A549 (cell line): ENCODE results near the gene TBC1D20. TPM values are rescaled to one million over a fixed set of nuclear protein-coding genes. Genes with fewer than 3 reads are reported as not detected.

Experiments
- ATAC-seq, 2 experiments: fragments of 200-7000 bp in 1 of 2; fragments of >200 bp in 1 of 2; cut with Nextera tagmentation in 1 of 2; cut with Tn5 transposase in 1 of 2; 3 replicates each; pipeline versions ENCODE4 v1.8.0 to v1.9.1; 2018 to 2020; ENCODE audit warnings: mild to moderate bottlenecking in 1 of 2, moderate library complexity in 1 of 2
- CTCF ChIA-PET: fragments of 300-600 bp; sonication (Branson Sonifier 250); formaldehyde crosslinking; extraction: SDS; loops from one replicate; lab custom pipeline; 2021; ENCODE audit warnings: antibody characterized with exemption, inconsistent platforms; lab: Yijun Ruan, JAX
- POLR2A ChIA-PET: fragments of 350-600 bp; formaldehyde crosslinking; extraction: SDS; loops from one replicate; lab custom pipeline; 2021; ENCODE audit warnings: antibody characterized with exemption, inconsistent platforms; lab: Yijun Ruan, JAX
- DNase-seq, 2 experiments: peaks; one replicate each; pipeline versions ENCODE4 v3.0.0 to v3.0.0-alpha.2; 2011 to 2016; ENCODE audit warnings: low read depth in 1 of 2, low spot score in 1 of 2
- FAIRE-seq: peaks from 2 replicates; lab custom pipeline; 2011; peaks lifted over from hg19 to GRCh38; lab: Jason Lieb, UNC
- H3K27ac ChIP-seq, 2 experiments: fragments of >200 bp; sonication (Bioruptor Twin); formaldehyde crosslinking; 3 replicates each; pipeline ENCODE4 v1.5.1; 2016 to 2017
- H3K4me1 ChIP-seq: fragments of >200 bp; sonication (Bioruptor Twin); formaldehyde crosslinking; 3 replicates; pipeline ENCODE4 v1.6.1; 2016
- H3K4me2 ChIP-seq: fragments of >200 bp; sonication (Bioruptor Twin); formaldehyde crosslinking; 3 replicates; pipeline ENCODE4 v1.6.1; 2016
- H3K4me3 ChIP-seq: fragments of >200 bp; sonication (Bioruptor Twin); formaldehyde crosslinking; 3 replicates; pipeline ENCODE4 v1.5.1; 2016
- H3K9me3 ChIP-seq: fragments of >200 bp; sonication (Bioruptor Twin); formaldehyde crosslinking; 3 replicates; pipeline ENCODE4 v1.6.1; 2016
- BCL3 ChIP-seq: fragments of >200 bp; sonication (Bioruptor Twin); formaldehyde crosslinking; IDR thresholded peaks from 3 replicates; pipeline ENCODE4 v1.6.1; 2016
- BHLHE40 ChIP-seq: IDR thresholded peaks from 2 replicates; pipeline ENCODE4 v1.6.1; 2012; ENCODE audit warnings: low read depth, low read length, inconsistent platforms
- CBX2 ChIP-seq: fragments of 200-600 bp; sonication (generic); IDR thresholded peaks from 2 replicates; pipeline ENCODE4 v1.6.1; 2016; ENCODE audit warnings: low read depth, mild to moderate bottlenecking, borderline replicate concordance
- CEBPB ChIP-seq, 2 experiments: fragments of >200 bp in 1 of 2; sonication (Bioruptor Twin) in 1 of 2; formaldehyde crosslinking in 1 of 2; IDR thresholded peaks; 2 replicates each; pipeline ENCODE4 v1.6.1; 2012 to 2016
- CHD4 ChIP-seq: fragments of 200-600 bp; sonication (generic); IDR thresholded peaks from 2 replicates; pipeline ENCODE4 v1.6.1; 2016; ENCODE audit warnings: antibody characterized with exemption, mild to moderate bottlenecking, borderline replicate concordance
- CTCF ChIP-seq: fragments of >200 bp; sonication (Bioruptor Twin); formaldehyde crosslinking; IDR thresholded peaks from 3 replicates; pipeline ENCODE4 v1.5.1; 2016
- HDAC2 ChIP-seq: fragments of 200-600 bp; sonication (generic); IDR thresholded peaks from 2 replicates; pipeline ENCODE4 v1.6.1; 2016
- HOXA7 ChIP-seq: fragments of 250-450 bp; sonication (Bioruptor Pico); IDR thresholded peaks from 2 replicates; pipeline ENCODE4 v1.5.0; 2020; ENCODE audit warnings: mild to moderate bottlenecking, moderate library complexity
- HOXB13 ChIP-seq: fragments of 250-450 bp; sonication (Bioruptor Pico); IDR thresholded peaks from 2 replicates; pipeline ENCODE4 v1.5.0; 2020; ENCODE audit warnings: low read depth, mild to moderate bottlenecking, moderate library complexity
- JUNB ChIP-seq: fragments of >200 bp; sonication (Bioruptor Twin); formaldehyde crosslinking; IDR thresholded peaks from 2 replicates; pipeline ENCODE4 v1.6.1; 2016
- KDM1A ChIP-seq: fragments of 200-600 bp; sonication (generic); IDR thresholded peaks from 2 replicates; pipeline ENCODE4 v1.6.1; 2016; ENCODE audit warnings: low read depth, mild to moderate bottlenecking
- PHF8 ChIP-seq: fragments of 200-600 bp; sonication (generic); IDR thresholded peaks from 2 replicates; pipeline ENCODE4 v1.6.1; 2016; ENCODE audit warnings: low read depth, mild to moderate bottlenecking, antibody characterized with exemption, moderate library complexity, borderline replicate concordance
- RARB ChIP-seq: fragments of 250-450 bp; sonication (Bioruptor Pico); IDR thresholded peaks from 2 replicates; pipeline ENCODE4 v1.8.0; 2021; ENCODE audit warnings: mild to moderate bottlenecking, moderate library complexity
- SMC3 ChIP-seq: fragments of >200 bp; sonication (Bioruptor Twin); formaldehyde crosslinking; IDR thresholded peaks from 3 replicates; pipeline ENCODE4 v1.6.1; 2018; ENCODE audit warnings: inconsistent platforms
- SREBF2 ChIP-seq: fragments of 450-650 bp; IDR thresholded peaks from 2 replicates; pipeline ENCODE4 v1.6.1; 2014; ENCODE audit warnings: mild to moderate bottlenecking, moderate library complexity
- TFCP2L1 ChIP-seq: fragments of 250-450 bp; sonication (Bioruptor Pico); IDR thresholded peaks from 2 replicates; pipeline ENCODE4 v1.5.0; 2021; ENCODE audit warnings: mild to moderate bottlenecking
- ZC3H11A ChIP-seq: fragments of 450-650 bp; IDR thresholded peaks from 2 replicates; pipeline ENCODE4 v1.6.1; 2014; ENCODE audit warnings: antibody characterized with exemption, mild to moderate bottlenecking
- ZSCAN20 ChIP-seq: fragments of 250-450 bp; sonication (Bioruptor Pico); IDR thresholded peaks from 2 replicates; pipeline ENCODE4 v1.8.0; 2022; ENCODE audit warnings: mild to moderate bottlenecking, moderate library complexity
- WGBS: methylation state at CpG from one replicate; pipeline ENCODE4 v1.1.6; 2017; ENCODE audit errors: missing lambda C conversion rate; 5-methylcytosine and 5-hydroxymethylcytosine counted together
- polyA plus RNA-seq, 4 experiments: library from polyadenylated mRNA; depleted of rRNA in 3 of 4; stranded (reverse); fragments of >200 nt; fragmentation: RNase III in 1 of 4; extraction: RNeasy Plus Mini Kit Qiagen cat#74134 plus additional on column Dnase treatment in 1 of 4; gene quantifications; 2 replicates in 3 of 4; 3 replicates in 1 of 4; pipeline ENCODE4 v1.2.3, GENCODE V29; 2011 to 2017
- TF ChIP-seq, protein P1 (sequence below): IDR thresholded peaks from 2 replicates; pipeline ENCODE4 v1.6.1; 2012; ENCODE audit warnings: low read depth, borderline replicate concordance
- TF ChIP-seq, protein P2 (sequence below): fragments of 450-650 bp; IDR thresholded peaks from 2 replicates; pipeline ENCODE4 v1.6.1; 2014; ENCODE audit warnings: antibody characterized with exemption

The TBC1D20 gene
- polyA plus RNA-seq, 2 of the 4 experiments (the other 2 are of a cell fraction) = 28.0 to 43.4 TPM

GRCh38 chr20:496126-496696 lies 33.9 kb upstream of the TBC1D20 start:
- H3K27ac ChIP-seq = no peak overlapping the region

GRCh38 chr20:492159-492558 lies 29.8 kb upstream of the TBC1D20 start:
- DNase-seq = no peak
- TF ChIP-seq TFCP2L1 (CRISPR knock-in tag) (no peak), ZC3H11A (no peak), CTCF (no peak), SMC3 (no peak), HDAC2 (no peak), CHD4 (no peak), SREBF2 (no peak), HOXB13 (CRISPR knock-in tag) (no peak), KDM1A (no peak), JUNB (no peak), BCL3 (no peak), PHF8 (no peak)
- TF ChIP-seq, protein P1, sequence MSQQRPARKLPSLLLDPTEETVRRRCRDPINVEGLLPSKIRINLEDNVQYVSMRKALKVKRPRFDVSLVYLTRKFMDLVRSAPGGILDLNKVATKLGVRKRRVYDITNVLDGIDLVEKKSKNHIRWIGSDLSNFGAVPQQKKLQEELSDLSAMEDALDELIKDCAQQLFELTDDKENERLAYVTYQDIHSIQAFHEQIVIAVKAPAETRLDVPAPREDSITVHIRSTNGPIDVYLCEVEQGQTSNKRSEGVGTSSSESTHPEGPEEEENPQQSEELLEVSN = no peak
- TF ChIP-seq, protein P2, sequence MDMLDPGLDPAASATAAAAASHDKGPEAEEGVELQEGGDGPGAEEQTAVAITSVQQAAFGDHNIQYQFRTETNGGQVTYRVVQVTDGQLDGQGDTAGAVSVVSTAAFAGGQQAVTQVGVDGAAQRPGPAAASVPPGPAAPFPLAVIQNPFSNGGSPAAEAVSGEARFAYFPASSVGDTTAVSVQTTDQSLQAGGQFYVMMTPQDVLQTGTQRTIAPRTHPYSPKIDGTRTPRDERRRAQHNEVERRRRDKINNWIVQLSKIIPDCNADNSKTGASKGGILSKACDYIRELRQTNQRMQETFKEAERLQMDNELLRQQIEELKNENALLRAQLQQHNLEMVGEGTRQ = no peak
- Histone ChIP-seq H3K4me1 (peaks cover 11% of the 10 kb centered on the region; the same call in 2 of the 3 replicates), H3K4me3 (no peak overlapping the region), H3K4me2 (no peak overlapping the region), H3K27ac (no peak overlapping the region), H3K9me3 (no peaks in the 10 kb centered on the region)
- ATAC-seq = no peak
- no peak for FAIRE-seq
- ChIA-PET POLR2A (no interaction called here), CTCF (interaction anchor here (0.6 to 4.7 kb wide), 14 partner anchors 8 to 464 kb away, joined by 3 to 21 read pairs (median 4); no protein-coding TSS in a partner anchor)
- WGBS = 92% methylated on average over 5 of the region's 5 CpGs

More at GRCh38 chr20:496126-496696, 33.9 kb upstream of the TBC1D20 start:
- H3K4me2 ChIP-seq = no peak overlapping the region; the same call in 2 of the 3 replicates
- peaks cover 13% of the 10 kb centered on the region; the same call in 2 of the 3 replicates for H3K4me1 ChIP-seq
- TF ChIP-seq ZSCAN20 (CRISPR knock-in tag) = no peak
- TF ChIP-seq CEBPB (IDR thresholded peaks at IDR 0.05) = peak; percentile 80 to 84
- TF ChIP-seq RARB (CRISPR knock-in tag) = no peak
- no peaks in the 10 kb centered on the region for H3K9me3 ChIP-seq
- no peak overlapping the region for H3K4me3 ChIP-seq
- ATAC-seq (no peak; a peak in 1 of 6 replicates), FAIRE-seq (no peak), DNase-seq (no peak)
- CTCF ChIA-PET = interaction anchor here (0.9 to 2.3 kb wide), 5 partner anchors 10 to 141 kb away, joined by 3 to 9 read pairs (median 5); no protein-coding TSS in a partner anchor
- 85% methylated on average over 2 of the region's 2 CpGs for WGBS
- POLR2A ChIA-PET = no interaction called here

- Histone ChIP-seq H3K4me3 (no peak overlapping the region), H3K27ac (no peak overlapping the region), H3K4me1 (no peaks in the 10 kb centered on the region), H3K4me2 (no peak overlapping the region), H3K9me3 (no peaks in the 10 kb centered on the region)
- TF ChIP-seq HOXB13 (CRISPR knock-in tag) (no peak), BHLHE40 (no peak), HOXA7 (CRISPR knock-in tag) (no peak), TFCP2L1 (CRISPR knock-in tag) (no peak), CBX2 (no peak)
- TF ChIP-seq, protein P1 = no peak
- 0 out of 6 replicates have a peak, but pooled peaks of 1 of the 2 experiments have one; percentile 21 for ATAC-seq
- no peak for DNase-seq
- CTCF ChIA-PET = interaction anchor here (0.6 to 3.0 kb wide), 5 partner anchors 10 to 480 kb away, joined by 3 to 24 read pairs (median 5); no protein-coding TSS in a partner anchor
- 94% methylated on average over 4 of the region's 4 CpGs for WGBS
- POLR2A ChIA-PET = no interaction called here
- FAIRE-seq = peak; percentile 54
Measured at GRCh38 chr20:487655-488054, 25.3 kb upstream of the TBC1D20 start.
